ENCODE results near the gene FADS1.

Gene FADS1

GRCh38 chr11:61782841-61783240 is 34.0 kb downstream of the FADS1 start:
- H3K27ac ChIP-seq: no peak overlapping the region
- TF ChIP-seq CTCF (conservative IDR thresholded peaks at IDR 0.05) (no peak), ZFX (IDR thresholded peaks at IDR 0.05) (no peak)

DNA sequence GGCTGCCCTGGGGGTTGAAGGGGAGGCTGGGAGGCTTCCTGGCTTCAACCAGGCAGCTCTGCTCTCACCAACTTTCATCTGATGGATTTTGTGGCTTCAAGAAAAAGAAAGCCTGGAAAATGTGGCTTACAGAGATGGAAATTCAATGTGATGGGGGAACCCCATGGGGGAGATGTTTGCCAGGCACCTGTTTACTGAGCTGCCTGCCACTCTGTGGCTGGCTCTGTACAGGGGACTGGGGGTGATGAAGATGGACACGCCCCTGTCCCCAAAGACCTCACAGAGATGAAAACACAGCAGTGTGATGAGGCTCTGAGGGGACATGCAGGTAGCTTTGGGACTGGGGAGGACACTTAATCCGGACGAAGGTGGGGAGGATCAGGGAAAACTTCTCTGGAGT is 34.5 kb downstream of the FADS1 start:
- TF ChIP-seq ZFX (IDR thresholded peaks at IDR 0.05): no peak
- no peak for TF ChIP-seq CTCF (conservative IDR thresholded peaks at IDR 0.05)
- no peak overlapping the region for H3K27ac ChIP-seq

GRCh38 chr11:61781585-61781984 is 35.2 kb downstream of the FADS1 start:
- TF ChIP-seq ZFX (IDR thresholded peaks at IDR 0.05) (no peak), CTCF (conservative IDR thresholded peaks at IDR 0.05) (no peak)
- no peak overlapping the region for H3K27ac ChIP-seq

DNA sequence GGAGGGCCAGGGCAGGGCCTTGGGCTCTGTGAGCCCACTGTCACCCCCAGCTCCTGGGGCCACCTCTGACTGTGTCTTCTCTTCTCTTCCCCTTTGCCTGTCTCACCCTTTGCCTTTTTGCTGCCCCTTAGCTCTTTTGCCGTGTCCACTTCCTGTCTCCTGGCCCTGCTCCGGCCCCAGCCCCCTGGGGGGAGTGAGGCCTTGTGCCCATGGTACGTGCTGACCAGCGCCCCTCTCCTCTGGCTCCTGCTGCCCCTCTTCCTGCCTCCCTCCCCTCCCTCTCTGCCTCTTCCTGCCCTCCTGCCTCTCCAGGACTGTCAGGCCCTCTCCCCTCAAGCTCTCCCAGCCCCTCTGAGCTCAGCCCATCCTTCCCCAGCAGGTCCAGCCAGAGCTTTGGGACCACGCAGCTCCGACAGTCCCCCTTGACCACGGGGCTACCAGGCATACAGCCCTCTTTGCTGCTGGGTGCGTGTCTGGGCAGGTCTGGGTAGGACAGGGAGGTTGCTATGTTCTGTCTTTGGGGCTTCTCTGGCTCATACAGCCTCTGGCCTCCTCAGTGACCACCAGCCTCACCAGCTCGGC is 36.1 kb downstream of the FADS1 start:
- TF ChIP-seq CTCF (conservative IDR thresholded peaks at IDR 0.05) (no peak), ZFX (IDR thresholded peaks at IDR 0.05) (no peak)
- no peak overlapping the region for H3K27ac ChIP-seq

GRCh38 chr11:61779666-61780525 is 36.9 kb downstream of the FADS1 start:
- H3K27ac ChIP-seq: no peak overlapping the region
- TF ChIP-seq ZFX (IDR thresholded peaks at IDR 0.05): no peak
- no peak for TF ChIP-seq CTCF (conservative IDR thresholded peaks at IDR 0.05)

- TF ChIP-seq ZFX (IDR thresholded peaks at IDR 0.05) (no peak), CTCF (conservative IDR thresholded peaks at IDR 0.05) (no peak)
- no peak overlapping the region for H3K27ac ChIP-seq
Measured at GRCh38 chr11:61778920-61779650, 37.7 kb downstream of the FADS1 start.
